ENCODE measurements around the gene SHC3.

- TF ChIP-seq CTCF (conservative IDR thresholded peaks at IDR 0.05; ENCODE audit: low read length) (no peak), EZH2phosphoT487 (IDR thresholded peaks at IDR 0.05; ENCODE audit: borderline replicate concordance, low read depth, low read length) (no peak)
Measured at GRCh38 chr9:89177944-89178829, at the start of gene SHC3.
